Eye (tissue), 1 donor: ENCODE results near the gene PEX11G.

Experiments
- DNase-seq: peaks from one replicate; pipeline ENCODE4 v3.0.0-alpha.2; 2015

PEX11G gene

DNA sequence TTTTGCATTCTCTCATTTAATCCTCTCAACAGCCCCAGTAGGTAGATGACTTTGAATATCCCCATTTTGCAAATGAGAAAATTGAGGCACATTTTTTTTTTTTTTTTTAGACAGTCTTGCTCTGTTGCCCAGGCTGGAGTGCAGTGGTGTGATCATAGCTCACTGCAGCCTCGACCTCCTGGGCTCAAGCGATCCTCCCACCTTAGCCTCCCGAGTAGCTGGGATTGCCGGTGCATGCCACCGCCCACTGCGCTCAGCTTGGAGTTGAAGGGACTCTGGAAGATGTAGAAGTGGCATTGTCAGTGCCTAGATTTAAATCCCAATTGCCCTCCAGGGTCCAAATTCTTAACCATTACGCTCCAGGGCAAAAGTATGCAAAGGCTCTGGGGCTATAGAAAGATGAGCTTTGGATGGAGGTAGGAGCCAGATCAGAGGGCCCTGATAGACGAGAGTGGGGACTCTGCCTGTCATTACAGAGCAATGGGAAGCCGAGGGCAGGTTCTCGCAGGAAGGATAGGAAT is 32.8 kb upstream of the PEX11G start:
- no peak for DNase-seq

DNA sequence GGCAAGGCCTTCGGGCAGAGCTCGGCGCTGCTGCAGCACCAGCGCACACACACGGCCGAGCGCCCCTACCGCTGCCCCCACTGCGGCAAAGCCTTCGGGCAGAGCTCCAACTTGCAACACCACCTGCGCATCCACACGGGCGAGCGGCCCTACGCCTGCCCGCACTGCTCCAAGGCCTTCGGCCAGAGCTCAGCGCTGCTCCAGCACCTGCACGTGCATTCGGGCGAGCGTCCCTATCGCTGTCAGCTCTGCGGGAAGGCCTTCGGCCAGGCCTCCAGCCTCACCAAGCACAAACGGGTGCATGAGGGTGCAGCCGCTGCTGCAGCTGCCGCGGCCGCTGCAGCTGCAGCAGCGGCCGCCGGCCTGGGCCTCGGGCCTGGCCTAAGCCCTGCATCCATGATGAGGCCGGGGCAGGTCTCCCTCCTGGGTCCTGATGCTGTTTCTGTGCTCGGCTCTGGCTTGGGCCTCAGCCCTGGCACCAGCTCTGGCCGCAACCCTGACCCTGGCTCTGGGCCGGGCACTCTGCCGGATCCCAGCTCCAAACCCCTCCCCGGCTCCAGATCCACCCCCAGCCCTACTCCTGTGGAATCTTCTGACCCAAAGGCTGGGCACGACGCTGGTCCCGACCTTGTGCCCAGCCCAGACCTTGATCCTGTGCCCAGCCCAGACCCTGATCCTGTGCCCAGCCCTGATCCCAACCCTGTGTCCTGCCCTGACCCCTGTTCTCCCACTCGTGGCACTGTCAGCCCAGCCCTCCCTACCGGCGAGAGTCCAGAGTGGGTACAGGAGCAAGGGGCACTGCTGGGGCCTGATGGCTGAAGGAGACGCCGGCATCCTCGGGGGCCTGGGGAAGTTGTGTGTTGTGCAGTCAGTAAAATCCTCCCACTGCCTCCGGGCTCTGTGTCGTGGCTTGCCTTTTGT is 31.6 kb upstream of the PEX11G start:
- no peak for DNase-seq

DNA sequence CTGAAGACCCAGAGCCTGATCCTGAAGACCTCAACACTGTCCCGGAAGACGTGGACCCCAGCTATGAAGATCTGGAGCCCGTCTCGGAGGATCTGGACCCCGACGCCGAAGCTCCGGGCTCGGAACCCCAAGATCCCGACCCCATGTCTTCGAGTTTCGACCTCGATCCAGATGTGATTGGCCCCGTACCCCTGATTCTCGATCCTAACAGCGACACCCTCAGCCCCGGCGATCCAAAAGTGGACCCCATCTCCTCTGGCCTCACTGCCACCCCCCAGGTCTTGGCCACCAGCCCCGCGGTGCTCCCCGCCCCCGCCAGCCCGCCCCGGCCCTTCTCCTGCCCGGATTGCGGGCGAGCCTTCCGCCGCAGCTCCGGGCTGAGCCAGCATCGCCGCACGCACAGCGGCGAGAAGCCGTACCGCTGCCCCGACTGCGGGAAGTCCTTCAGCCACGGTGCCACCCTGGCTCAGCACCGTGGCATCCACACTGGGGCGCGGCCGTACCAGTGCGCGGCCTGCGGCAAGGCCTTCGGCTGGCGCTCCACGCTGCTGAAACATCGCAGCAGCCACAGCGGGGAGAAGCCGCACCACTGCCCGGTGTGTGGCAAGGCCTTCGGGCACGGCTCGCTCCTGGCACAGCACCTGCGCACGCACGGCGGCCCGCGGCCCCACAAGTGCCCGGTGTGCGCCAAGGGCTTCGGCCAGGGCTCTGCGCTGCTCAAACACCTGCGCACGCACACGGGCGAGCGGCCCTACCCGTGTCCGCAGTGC is 30.7 kb upstream of the PEX11G start:
- no peak for DNase-seq

DNA sequence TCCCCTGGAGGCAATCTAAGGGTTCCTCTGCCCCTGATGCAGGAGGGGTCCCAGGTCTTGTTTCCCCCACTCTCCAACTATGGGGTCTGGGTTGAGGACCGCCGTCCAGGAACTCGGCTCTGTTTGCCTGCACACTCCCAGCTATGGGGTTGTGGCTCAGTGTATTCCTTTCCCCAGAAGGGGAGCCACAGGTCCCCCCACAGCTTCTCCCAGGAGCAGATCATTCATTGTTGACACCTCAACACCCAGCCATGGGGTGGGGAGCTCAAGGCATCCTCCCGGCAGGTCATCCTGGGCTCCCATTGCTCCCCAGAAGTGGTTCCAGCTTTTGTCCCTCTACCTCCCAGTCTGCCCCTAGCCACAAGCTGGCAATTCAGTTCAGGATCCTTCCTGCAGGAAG is 28.0 kb upstream of the PEX11G start:
- DNase-seq: no peak

DNA sequence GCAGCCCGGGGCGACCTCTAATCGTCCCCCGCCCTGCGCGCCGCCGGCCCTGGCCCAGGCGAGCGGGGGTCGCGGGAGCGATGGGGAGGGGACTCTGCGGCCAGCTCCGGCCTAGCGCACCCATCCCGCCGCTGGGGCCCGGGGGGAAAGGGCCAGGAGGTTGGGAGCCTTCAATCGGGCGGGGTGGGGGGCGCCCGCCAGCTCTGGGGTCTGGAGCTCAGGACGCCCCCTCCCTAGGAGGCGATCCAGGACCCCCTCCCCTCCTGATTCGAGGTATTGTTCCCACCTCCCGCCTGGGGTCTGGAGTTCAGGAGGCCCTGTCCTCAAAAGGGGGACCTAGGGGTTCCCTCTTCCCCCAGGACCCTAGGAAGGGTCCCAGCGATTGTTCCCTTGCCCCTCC is 27.5 kb upstream of the PEX11G start:
- peak; percentile 53 for DNase-seq

DNA sequence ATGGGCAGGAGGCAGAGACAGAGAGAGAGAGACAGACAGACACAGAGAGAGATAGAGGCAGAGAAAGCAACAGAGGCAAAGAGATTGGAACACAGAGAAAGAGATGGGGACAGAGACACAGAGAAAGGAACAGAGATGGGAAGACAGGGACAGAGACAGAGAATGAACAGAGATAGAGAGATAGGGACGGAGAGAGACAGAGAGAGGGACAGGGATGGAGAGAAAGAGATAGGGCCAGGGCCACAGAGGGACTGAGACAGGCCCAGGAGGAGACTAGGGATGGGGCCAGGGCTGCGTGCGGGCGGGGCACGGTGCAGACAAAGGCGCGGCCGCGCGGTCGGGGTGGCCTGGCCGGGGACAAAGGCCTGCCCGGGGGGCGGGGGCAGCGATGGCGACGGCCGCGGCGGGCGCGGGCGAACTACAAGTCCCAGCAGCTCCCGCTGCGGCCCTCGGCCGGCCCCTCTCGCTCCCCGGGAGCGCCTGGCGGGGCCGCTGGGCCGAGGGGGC is 26.9 kb upstream of the PEX11G start, which contains the start of gene ZNF358:
Gene ZNF358, plus strand, starts transcription at position 459 of the 507 bp plus-strand sequence. CDS start 3,140 bp downstream, outside the sequence.
- DNase-seq: peak; percentile 91

DNA sequence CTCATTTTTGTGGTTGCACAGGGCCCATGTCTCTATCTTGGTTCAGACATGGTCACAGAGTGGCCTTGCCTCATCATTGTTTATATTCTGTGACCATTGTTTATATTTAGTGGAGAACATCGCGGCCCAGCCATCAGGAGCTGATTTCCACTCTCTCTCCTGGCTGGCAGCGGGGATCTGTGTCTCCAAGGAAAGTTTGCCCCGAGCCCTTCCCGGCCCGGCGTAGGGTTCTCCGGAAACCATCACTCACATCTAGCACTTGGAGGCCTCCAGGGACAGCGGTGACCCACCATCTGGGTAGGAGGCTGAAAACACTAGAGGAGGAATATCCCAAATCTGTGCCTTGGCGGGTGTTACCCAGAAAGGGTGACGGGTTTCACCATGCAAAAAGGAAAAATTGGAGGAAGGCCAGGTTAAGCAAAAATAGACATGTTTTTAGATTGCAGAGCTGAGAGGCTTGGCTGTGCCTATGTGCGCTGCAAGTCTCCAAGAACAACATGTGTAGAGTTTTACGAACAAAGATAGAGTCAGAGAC is 26.3 kb upstream of the PEX11G start:
- no peak for DNase-seq

DNA sequence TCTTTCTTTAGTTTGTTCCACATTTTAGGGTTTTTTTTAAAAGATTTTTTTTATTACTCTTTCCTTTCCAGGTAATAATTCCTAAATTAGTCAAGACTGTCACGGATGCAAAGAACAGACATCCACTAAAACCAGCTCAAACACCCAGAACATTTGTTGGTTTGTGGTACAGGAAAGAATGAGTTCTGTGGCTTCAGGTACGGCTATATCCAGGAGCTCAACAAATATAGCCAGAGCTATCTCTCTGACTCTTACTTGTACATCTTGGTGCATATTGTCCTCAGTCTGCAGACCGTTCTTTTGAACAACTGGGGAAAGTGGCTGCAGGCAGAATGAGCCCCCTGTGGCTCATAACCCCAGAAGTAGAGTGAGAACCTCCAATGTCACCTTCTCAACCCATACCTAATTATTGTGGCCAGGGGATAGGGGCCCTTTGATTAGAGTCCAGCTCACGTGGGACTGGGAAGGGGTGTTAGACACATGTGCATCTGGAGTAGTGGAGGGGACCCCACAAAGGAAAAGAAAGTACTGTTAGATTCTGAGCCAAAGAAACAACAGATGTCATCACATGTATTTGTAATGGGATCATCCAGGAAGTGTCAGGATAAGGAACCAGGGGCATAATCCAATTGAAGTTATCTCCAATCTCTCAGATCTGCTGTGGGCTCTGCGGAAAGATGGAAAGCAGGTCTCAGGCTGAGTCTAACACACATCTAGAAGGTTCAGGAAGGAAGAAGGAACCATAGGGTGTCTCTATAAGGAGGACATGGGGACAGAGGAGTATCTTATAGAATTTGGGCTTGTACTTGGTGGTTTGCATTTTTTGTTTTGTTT is 25.2 kb upstream of the PEX11G start:
- no peak for DNase-seq

DNA sequence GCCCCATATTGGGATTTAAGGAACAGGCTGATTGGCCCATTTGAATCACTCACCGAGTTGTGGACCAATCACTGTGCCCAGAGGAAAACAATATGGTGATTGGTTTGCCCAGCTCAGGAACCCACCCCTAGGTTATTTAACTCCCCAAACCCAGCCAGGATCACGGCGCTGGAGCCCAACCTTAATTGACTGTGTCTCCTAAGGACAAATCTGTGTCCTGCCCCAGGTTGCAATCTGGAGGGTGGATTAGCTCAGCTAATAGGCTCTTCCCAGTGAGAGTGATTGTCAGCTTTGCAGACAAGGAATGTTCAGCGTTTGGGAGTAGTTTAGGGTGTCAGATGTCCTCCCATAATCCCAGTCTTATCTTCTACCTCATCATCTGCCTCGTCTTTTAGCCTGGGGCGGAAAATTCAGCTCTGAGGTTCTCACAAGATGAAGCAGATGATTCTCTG is 23.6 kb upstream of the PEX11G start:
- DNase-seq: peak; percentile 40

DNA sequence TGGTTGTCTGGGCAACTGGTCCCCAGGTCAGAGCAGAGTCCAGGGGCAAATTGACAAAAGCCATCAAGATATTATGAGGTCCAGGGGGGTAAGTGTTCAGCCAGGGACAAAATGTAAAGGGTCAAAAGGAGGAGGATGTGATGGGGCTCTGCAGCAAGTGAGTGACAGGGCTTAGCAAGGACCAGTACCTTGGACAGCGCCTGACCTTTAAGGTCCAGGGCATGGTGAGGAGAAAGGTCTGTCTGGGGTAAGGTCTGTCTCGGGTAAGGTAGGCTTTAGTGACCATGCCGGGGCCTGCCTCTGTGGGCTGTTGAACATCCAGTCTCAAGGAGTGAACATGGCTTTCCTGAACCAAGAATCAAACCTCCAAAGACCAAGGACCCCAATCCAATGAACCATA is 20.8 kb upstream of the PEX11G start:
- DNase-seq: no peak

DNA sequence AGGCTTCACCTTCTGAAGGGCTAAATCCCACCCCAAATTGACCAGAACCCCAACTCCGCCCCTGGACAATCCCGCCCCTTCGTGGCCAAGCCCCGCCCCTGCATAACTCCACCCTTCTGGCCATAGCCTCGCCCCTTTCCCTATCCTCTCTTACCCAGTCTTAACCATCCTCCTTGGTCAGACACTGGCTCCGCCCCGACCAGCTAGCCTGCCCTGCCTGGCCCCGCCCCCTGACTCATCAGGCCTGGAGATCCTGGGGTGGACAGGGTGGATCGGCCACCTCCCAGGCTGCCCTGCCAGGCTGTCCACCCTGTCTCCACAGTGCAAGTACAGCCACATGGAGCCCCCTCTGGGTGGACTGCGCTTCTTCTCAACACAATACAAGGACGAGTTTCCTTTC is 19.0 kb upstream of the PEX11G start:
- DNase-seq: peak; percentile 52

DNA sequence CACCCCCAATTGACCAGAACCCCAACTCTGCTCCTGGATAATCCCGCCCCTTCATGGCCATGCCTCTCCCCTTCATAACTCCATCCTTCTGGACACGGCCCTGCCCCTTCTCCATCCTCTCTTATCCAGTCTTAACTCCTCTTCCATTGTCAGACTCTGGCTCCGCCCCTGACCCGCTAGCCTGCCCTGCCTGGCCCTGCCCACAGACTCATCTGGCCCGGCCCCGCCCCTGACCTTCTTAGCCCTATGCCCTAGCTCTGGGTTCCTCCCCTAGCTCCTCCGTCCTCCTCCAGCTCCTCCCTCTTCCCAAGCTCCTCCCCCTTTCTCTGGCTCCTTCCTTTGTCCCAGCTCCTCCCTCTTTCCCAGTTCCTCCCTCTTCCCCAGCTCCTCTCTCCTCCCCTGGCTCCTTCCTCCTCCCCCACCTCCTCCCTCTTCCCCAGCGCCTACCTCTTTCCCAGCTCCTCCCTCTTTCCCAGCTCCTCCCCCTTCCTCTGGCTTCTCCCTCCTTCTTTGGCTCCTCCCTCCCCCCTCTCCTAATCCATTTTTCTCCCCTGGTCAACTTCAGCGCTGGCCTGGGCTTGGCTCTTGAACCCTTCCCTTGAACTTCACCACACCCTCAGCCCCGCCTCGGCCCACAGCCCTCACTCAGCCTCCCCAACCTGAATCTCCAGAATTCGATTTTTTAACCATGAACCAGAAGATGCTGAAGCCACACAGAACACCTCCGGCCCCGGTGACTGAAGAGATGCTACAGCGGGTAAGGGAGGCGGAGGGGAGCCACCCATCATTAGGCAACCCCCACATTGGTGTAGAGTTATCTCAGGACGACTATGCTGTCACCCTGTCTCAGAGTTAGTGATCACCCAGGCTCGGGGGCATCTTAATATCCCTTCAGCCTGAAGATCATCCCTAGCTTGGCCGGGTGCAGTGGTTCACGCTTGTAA is 17.8 kb upstream of the PEX11G start:
- DNase-seq: peak; percentile 86

DNA sequence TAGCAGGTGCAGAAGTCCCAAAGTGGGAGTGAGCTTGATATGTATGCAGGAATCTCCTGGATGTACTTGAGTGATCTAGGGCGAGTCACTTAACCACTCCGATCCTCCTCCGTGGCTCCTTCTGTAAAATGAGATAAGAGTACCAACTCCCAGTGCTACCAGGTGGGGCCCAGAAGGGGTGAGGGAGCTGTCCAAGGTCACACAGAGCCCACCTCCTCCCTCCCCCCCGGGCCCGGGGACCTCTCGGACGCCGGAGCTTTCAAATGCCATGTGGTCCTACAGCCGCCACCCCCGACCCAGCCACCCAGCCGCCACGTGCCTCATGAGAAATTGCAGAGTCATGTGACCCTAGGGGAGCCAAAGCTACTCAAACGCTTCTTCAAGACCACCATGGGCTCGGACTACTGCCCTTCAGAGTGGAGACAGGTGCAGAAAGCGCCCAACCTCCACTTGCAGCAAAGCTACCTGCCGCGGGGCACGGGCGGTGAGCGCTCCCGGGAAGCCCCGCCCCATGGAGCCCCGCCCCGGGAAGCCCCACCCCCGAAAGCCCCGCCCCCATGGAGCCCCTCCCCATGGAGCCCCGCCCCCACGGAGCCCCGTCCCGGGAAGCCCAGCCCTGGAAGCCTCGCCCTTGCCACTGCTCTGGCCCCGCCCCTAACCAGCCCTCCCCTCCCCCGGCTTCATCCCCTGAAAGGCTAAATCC is 17.0 kb upstream of the PEX11G start:
- DNase-seq: peak; percentile 35

DNA sequence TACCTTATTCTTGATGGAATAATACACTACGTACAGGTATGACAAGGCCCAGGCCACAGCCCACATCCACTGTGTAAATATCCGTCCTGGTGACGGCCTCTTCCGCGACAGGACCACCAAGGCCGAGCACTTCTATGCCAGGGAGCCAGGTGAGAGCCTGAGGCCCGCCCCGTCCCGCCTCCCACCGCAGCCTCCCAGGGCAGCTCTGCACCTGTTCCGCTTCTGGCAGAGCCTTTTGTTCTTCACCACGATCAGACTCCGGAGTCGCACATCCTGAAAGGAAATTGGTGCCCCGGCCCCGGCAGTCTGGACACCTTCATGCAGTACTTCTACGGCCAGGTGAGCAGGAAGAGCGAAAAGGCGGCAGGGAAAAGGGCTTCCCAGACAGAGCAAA is 16.4 kb upstream of the PEX11G start:
- DNase-seq: no peak

DNA sequence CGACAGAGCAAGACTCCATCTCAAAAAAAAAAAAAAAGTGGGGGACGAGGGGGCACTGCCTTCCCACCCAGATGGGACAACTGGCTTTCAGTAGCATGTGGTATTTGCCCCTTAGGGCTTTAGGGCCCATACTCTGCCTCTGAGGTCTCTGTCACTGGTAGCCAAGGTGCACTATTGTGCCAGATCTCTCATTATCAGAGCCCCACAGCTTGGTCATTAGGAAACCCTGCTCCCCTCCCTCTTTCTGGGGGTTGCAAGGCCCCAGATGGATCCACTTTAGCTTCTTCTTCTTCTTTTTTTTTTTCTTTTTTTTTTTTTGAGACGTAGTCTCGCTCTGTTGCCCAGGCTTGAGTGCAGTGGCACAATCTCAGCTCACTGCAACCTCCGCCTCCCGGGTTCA is 15.8 kb upstream of the PEX11G start:
- DNase-seq: no peak

DNA sequence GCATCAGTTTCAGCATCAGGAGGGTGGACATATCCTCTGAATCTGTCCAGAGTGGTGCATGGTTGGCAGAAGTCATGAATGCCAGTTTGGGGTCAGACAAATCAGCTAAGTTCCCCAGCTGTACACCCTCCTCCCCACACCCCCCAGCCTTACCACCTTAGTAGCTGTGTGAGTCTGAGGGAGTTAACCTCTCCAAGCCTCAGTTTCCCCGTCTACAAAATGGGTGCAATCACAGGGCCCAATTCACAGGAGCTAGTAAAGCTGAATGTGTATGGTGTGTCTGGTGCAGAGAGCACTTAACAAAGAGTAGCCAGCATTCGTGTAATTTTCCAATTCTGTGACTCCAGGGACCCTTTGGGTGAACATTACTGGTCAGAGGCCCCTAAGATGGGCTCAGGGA is 13.7 kb upstream of the PEX11G start:
- no peak for DNase-seq

DNA sequence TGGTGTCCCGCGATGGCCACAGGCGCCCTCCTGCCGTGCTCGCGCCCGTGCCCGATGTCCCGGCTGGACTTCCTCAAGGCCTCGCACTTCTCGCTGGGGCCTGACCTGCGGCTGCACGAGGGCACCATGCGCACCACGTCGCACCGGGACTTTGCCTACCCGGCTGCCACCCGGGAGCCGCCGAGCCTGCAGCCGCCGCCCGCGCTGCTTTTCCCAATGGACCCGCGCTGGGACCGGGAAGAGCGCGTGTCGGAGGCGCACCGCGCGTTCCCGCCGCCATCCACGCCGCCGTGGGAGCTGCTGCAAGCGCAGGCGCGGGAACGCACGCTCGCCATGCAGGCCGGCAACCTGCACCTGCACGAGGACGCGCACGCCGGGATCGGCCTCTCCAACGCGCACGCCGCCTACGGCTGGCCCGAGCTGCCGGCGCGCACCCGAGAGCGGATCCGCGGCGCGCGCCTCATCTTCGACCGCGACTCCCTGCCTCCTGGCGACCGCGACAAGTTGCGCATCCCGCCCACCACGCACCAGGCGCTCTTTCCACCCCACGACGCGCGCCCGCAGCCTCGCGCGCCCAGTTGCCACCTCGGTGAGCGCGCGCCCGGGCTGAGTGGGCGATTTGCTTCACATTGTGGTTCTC is 12.1 kb upstream of the PEX11G start:
- peak; percentile 92 for DNase-seq

DNA sequence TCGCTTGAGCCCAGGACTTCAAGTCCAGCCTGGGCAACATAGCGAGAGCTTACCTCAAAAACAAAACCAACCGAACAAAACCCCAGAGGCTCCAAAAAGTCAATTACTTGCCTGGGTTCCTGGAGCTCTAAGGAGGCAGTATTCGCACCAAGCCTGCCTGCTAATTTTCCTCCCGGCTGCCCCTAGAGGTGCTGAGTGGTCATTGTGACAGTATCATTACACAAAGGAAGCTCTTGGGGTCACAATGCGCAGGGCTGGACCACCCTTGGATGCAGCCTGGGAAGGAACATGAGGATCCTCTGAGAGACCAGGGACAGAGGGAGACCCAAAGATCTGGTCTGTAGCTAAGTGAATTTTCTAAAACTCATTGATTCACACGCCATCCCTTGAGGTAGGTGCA is 8.5 kb upstream of the PEX11G start:
- DNase-seq: peak; percentile 59

DNA sequence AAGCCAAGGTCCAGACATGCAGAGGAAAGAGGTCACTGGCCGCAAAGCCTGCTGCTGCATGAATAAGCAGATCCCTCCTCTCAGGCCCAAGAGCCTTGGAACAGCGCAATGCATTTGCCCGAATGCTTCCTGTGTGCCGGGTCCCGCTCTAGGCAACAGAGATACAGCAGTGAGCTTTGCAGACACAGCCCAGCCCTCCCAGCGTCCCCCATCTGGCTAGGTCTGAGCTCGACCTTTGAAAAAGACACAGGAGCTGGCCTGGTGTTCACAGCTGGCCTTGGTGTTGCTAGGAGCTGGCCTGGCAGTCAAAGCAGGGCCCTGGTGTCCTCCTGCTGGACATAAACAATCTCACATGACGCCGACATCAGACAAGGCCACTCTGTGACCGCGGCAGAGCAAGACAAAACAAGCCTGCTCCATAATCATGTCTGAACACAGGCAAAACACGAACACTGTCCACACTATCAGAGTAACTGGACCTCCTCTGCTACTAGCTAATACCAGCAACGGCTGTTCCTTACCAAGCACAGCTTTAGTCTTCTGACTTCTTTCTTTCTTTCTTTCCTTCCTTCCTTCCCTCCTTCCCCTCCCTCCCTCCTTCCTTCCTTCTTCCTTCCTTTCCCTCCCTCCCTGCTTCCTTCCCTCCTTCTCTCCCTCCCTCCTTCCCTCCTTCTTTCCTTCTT is 5.7 kb upstream of the PEX11G start:
- DNase-seq: peak; percentile 82
